Stimulated activated CD8-positive, alpha-beta memory T cell treated with anti-CD3 and anti-CD28 coated beads, Interleukin-15, amount 100 ng/mL, for 4 hours (primary cell): ENCODE data around the gene METTL25B.
A peak's percentile ranks its signal among the peaks of the same experiment; 100 is the strongest.

Experiments used
- DNase-seq, 2 donors: peaks; one replicate each; pipeline ENCODE4 v3.0.0-alpha.2; 2020; ENCODE audit warnings: low read depth in 2 of 2

Gene METTL25B

GRCh38 chr1:156700736-156701531 lies 27.3 kb upstream of the METTL25B start:
- no peak for DNase-seq

GRCh38 chr1:156703336-156703735 lies 24.9 kb upstream of the METTL25B start:
- DNase-seq = no peak

- DNase-seq = no peak
Measured at GRCh38 chr1:156703741-156704140, 24.5 kb upstream of the METTL25B start.

GRCh38 chr1:156704166-156704711 lies 24.0 kb upstream of the METTL25B start:
- DNase-seq = no peak

- DNase-seq = peak in 1 of 2 donors; percentile 16
Measured at GRCh38 chr1:156704930-156705320, 23.3 kb upstream of the METTL25B start.

GRCh38 chr1:156705321-156705917 lies 22.9 kb upstream of the METTL25B start, which contains the start of gene CRABP2:
Gene CRABP2 (minus strand): TSS chr1:156705583. CDS start chr1:156705446, 137 bp downstream.
- no peak for DNase-seq

- peak; percentile 34 to 39 for DNase-seq
Measured at GRCh38 chr1:156705918-156706656, 22.2 kb upstream of the METTL25B start.

GRCh38 chr1:156706657-156707416 lies 21.4 kb upstream of the METTL25B start:
- no peak for DNase-seq

DNA sequence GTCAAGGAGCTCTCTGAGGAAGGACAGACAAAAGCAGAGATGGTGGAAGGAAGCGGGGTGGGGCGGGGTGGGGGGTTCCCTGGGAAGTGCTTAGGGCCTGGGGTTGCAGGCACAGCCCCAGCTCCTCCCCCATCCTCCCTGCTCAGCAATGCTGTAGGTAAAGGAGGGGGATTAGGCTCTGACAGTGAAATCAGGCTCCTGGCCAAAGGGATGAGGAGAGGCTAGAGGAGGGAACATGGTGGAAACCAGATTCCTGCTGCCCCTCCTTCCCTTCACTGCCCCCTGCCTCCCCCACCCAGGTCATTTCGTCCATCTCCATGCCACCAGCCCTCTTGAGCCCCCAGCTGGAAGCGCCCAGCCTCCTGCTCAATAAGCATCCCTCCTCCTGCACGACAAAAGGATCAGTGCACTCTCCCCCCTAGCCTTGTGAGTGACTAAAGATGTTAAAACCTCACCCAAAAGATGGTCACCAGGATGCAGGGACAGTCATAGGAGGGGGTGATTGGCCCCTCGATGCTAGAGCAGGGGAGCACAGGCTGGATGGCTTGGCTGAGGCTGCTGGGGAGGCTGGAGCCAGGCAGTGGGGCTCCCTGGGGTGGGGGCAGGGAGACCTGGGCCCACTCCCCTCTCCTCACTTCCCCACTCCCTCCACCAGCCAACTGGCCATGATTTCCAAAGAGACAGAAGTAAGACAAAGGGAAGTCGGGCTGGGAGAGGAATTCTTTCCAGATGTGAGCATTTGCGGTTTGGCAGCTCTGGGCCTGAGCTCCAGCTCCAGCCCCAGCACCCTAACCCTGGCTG lies 20.7 kb upstream of the METTL25B start:
- no peak for DNase-seq

GRCh38 chr1:156708218-156708661 lies 20.0 kb upstream of the METTL25B start:
- DNase-seq = no peak

DNA sequence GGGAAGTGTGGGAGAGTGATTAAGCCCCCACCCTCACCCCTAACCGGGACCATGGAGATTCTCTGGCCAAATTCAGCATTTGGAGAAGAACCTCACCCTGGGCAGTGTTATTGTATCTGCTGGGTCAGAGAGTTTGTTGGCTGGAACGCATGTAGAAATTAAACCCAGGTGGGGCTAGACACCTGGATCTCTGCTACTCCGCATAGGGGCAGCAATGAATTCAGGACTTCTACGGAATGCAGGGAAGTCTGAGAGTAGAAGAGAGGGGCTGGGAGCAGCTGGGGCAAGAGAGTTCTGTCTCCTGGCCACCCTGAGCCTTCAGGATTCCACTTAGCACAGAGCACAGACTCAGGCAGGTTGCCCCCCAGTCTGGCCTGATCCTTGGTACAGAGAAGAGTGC lies 19.2 kb upstream of the METTL25B start:
- DNase-seq = no peak

DNA sequence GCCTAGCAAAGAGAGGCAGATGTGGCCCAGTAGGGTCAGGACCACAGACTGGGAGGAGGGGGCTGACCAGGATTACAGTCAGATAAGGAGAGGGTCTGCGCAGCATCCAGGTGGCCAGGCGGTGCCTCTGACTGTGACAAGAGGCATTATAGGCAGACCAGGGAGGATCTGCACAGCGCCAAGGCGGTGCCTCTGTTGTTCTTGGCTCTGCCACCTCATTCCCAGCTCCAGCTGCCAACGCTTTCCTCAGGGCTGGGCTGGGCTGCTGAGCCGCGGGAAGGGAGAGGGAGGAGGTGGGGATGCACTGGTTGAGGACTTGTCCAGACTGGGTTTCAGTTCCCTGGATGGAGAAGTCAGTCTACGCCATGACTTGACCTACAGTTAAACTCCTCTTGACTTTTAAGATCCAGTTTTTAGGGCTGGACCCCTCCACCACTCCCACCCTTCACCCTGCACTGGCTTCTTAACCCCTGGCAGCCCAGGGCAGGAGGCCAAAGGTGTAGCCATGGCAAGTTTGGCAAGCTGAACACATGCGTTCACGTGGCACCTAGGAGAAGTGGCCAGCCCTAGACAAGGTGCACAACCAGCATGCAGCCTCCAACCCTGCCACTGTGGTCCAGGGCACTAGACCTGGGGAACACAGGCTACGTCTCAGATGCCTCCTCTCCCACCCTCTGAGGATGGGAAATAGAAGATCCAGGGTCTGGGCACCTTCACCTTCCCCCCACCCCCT lies 18.3 kb upstream of the METTL25B start:
- no peak for DNase-seq

DNA sequence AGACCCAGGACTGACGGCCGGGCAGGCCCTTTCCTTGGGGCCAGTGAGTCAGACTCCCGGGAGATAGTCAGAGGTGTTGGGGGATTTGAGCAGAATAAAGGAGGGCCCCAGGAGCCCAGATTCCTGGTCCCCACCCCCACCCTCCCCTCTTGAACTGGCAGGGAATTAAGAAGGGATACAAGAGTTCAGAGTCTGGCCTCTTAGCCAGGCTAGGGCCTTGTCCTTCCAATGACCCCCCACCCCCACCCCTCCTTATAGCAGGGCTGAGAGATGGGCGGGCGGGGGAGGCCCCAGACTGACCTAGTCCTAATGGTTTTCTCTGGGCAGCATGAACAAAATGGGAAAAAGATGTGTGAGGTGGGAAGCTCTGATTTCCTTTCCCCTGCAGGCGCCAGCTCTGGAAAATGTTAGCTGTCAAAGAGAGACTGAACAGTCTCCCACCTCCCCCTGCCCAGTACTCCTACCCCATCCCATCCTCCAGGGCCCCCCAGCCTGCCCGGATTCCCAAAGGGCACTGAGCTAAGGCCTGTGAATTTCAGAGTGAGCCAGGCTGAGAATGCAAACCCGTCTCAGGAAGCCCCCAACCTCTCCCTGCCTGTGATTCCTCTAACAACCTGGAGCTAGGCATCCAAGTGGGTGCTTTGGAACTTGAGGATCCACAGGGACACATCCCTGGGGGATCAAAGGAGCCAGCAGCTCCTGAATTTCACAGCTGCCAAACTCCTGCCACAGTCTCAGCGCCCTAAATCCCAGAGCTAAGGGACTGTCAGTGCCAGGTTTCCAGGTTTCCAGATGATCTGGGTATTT lies 17.1 kb upstream of the METTL25B start:
- DNase-seq = no peak

GRCh38 chr1:156712626-156713025 lies 15.6 kb upstream of the METTL25B start:
- DNase-seq = no peak

DNA sequence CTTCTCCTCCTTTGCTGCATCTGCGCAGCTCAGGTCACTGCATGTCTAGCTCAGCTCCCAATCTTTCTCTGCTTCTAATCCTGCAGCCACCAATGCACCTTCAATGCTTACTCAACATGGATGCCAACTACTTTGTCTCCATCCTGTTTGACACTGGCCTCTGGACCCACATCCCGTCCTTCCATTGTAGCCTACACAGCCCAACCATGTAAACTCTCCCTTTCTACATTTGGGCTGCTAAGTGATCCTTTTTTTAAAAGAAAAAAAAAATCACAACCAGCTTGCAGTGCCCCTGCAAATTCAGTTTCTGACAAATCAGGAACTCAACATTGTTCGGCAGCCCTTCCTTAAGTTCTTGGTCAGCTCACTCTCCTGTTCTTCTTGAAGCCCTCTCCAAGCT lies 13.4 kb upstream of the METTL25B start:
- no peak for DNase-seq

DNA sequence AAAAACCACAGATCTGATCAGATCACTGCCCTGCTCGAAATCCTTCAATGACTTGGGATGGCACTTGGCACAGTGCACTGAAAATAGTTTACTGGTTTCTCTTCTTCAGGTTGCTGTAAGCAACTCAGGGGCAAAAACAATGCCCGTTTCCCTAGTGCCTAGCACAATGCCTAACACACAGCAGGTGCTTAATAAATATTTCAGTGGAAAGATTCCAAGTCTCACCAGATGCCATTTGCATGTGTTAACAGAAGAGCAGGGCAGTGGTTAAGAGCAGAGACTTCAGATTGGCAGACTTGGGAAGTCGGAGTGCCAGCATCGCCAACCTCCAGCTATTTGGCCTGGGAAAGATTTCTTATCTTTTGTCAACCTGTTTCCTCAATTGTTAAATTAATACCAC lies 10.9 kb upstream of the METTL25B start:
- DNase-seq = no peak

GRCh38 chr1:156721131-156721530 lies 7.1 kb upstream of the METTL25B start:
- no peak for DNase-seq

- DNase-seq = no peak
Measured at GRCh38 chr1:156721535-156721934, 6.7 kb upstream of the METTL25B start.

DNA sequence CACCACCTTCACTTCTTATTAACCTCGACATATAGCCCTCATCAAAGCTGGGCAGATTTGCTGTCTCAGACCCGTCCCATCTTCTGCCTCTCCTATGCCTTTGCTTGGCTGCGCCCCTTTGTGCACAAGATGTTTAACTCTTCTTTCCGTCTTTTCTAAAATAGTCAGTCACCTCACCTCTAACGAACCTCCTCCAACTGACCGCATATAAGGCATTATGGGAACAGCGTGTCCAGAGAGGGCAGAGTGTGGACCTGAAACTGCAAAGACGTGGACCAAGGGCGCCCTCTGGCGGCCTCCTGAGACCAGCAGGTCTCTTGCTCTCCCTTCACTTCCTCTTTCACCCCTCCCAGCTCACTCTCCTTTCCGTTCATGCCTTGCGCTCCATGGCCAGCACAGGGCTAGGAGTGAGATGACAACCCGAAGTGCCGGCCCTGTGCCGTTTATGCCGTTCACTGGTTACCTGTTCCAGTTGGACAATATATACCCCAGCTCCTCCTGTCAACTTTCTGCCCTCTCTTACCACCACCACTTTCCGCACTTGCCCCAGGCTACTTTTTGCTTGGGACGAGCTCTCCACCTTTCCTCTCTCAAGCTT lies 2.5 kb upstream of the METTL25B start:
- peak in 1 of 2 donors; percentile 50 for DNase-seq
